Hepatocyte (in vitro differentiated cells): ENCODE data around the gene TPRG1L. TPM values are rescaled to one million over a fixed set of nuclear protein-coding genes. Genes with fewer than 3 reads are reported as not detected.

Source experiments
- DNase-seq: peaks from one replicate; pipeline ENCODE4 v3.0.0-alpha.2; 2016; ENCODE audit warnings: low spot score
- H2AFZ ChIP-seq: fragments of 200-600 bp; sonication (generic); 2 replicates; pipeline ENCODE4 v1.6.0; 2016; ENCODE audit warnings: antibody characterized with exemption, mild to moderate bottlenecking
- H3K27ac ChIP-seq: fragments of 200-600 bp; sonication (generic); 2 replicates; pipeline ENCODE4 v1.5.1; 2016; ENCODE audit warnings: mild to moderate bottlenecking
- H3K27me3 ChIP-seq: fragments of 200-600 bp; sonication (generic); 2 replicates; pipeline ENCODE4 v1.6.1; 2016
- H3K36me3 ChIP-seq: fragments of 200-600 bp; sonication (generic); replicated peaks from 2 replicates; pipeline ENCODE4 v1.5.1; 2016; ENCODE audit warnings: low read depth; ENCODE audit not compliant: insufficient read depth
- H3K4me1 ChIP-seq: fragments of 200-600 bp; sonication (generic); 2 replicates; pipeline ENCODE4 v1.5.1; 2016; ENCODE audit warnings: mild to moderate bottlenecking, moderate library complexity; ENCODE audit not compliant: insufficient read depth
- H3K4me2 ChIP-seq: fragments of 200-600 bp; sonication (generic); 2 replicates; pipeline ENCODE4 v1.6.0; 2016
- H3K4me3 ChIP-seq: fragments of 200-600 bp; sonication (generic); 2 replicates; pipeline ENCODE4 v1.5.1; 2016; ENCODE audit warnings: mild to moderate bottlenecking
- H3K79me2 ChIP-seq: fragments of 200-600 bp; sonication (generic); 2 replicates; pipeline ENCODE4 v1.6.0; 2017; ENCODE audit warnings: mild to moderate bottlenecking
- H3K9me2 ChIP-seq: fragments of 200-600 bp; sonication (generic); replicated peaks from 2 replicates; pipeline ENCODE4 v1.6.0; 2017; ENCODE audit warnings: mild to moderate bottlenecking; ENCODE audit not compliant: insufficient read depth
- H3K9me3 ChIP-seq: fragments of 200-600 bp; sonication (generic); 2 replicates; pipeline ENCODE4 v1.5.1; 2016; ENCODE audit warnings: low read depth, mild to moderate bottlenecking
- H4K20me1 ChIP-seq: fragments of 200-600 bp; sonication (generic); 2 replicates; pipeline ENCODE4 v1.6.0; 2016; ENCODE audit warnings: mild to moderate bottlenecking; ENCODE audit not compliant: insufficient read depth, poor library complexity, severe bottlenecking
- CTCF ChIP-seq: fragments of 200-600 bp; sonication (generic); IDR thresholded peaks from 2 replicates; pipeline ENCODE4 v1.5.1; 2016; ENCODE audit warnings: antibody characterized with exemption, mild to moderate bottlenecking; ENCODE audit not compliant: poor library complexity
- EZH2 ChIP-seq: fragments of 200-600 bp; sonication (generic); IDR thresholded peaks from 2 replicates; pipeline ENCODE4 v1.6.1; 2016; ENCODE audit warnings: antibody characterized with exemption, mild to moderate bottlenecking, borderline replicate concordance
- EZH2phosphoT487 ChIP-seq: fragments of 200-600 bp; sonication (generic); IDR thresholded peaks from one replicate; pipeline ENCODE4 v1.6.1; 2018; ENCODE audit warnings: antibody characterized with exemption, mild to moderate bottlenecking, low read depth, moderate library complexity; ENCODE audit not compliant: unreplicated experiment, severe bottlenecking
- WGBS: methylation state at CpG from one replicate; pipeline ENCODE4 v1.1.6; 2016; ENCODE audit warnings: low lambda C conversion rate; ENCODE audit errors: missing lambda C conversion rate; 5-methylcytosine and 5-hydroxymethylcytosine counted together
- polyA plus RNA-seq: library from polyadenylated mRNA; unstranded; fragments of >200 nt; fragmentation: Nextera tagmentation; extraction: Ambion mirVana; gene quantifications from 2 replicates; pipeline ENCODE4 v1.2.1, GENCODE V29; 2016
- total RNA-seq: library from RNA; depleted of rRNA; stranded (reverse); fragments of >200 nt; gene quantifications from 2 replicates; pipeline ENCODE4 v1.2.3, GENCODE V29; 2014

TPRG1L gene
- total and polyA plus RNA-seq, 2 experiments from 2014 or later, result 57.9 to 74.1 TPM

GRCh38 chr1:3596663-3597598, 27.9 kb upstream of the TPRG1L start:
- Histone ChIP-seq H3K4me3 (no peak overlapping the region), H4K20me1 (no peaks in the 10 kb centered on the region), H3K27me3 (no peaks in the 10 kb centered on the region), H3K36me3 (no peaks in the 10 kb centered on the region), H3K4me1 (peaks cover 15% of the 10 kb centered on the region), H3K9me2 (no peaks in the 10 kb centered on the region), H3K27ac (no peak overlapping the region), H2AFZ (no peak overlapping the region), H3K9me3 (no peaks in the 10 kb centered on the region), H3K4me2 (no peak overlapping the region), H3K79me2 (no peaks in the 10 kb centered on the region)
- TF ChIP-seq EZH2phosphoT487 (no peak), EZH2 (no peak), CTCF (no peak)
- DNase-seq, result no peak
- 95% methylated on average over 26 of the region's 29 CpGs for WGBS

- no peaks in the 10 kb centered on the region for H3K9me2 ChIP-seq
- no peaks in the 10 kb centered on the region for H4K20me1 ChIP-seq
- H3K79me2 ChIP-seq, result no peaks in the 10 kb centered on the region
- no peaks in the 10 kb centered on the region for H3K27me3 ChIP-seq
- TF ChIP-seq EZH2, result no peak
- TF ChIP-seq EZH2phosphoT487, result no peak
- no peak for TF ChIP-seq CTCF
- H3K27ac ChIP-seq, result no peak overlapping the region
- no peak overlapping the region for H3K4me3 ChIP-seq
- no peaks in the 10 kb centered on the region for H3K9me3 ChIP-seq
- peaks cover 15% of the 10 kb centered on the region for H3K4me1 ChIP-seq
- DNase-seq, result no peak
- no peak overlapping the region for H3K4me2 ChIP-seq
- no peak overlapping the region for H2AFZ ChIP-seq
- 68% methylated on average over 11 of the region's 11 CpGs for WGBS
- no peaks in the 10 kb centered on the region for H3K36me3 ChIP-seq
These were observed 27.2 kb upstream of the TPRG1L start for GRCh38 chr1:3597599-3597964.

DNA sequence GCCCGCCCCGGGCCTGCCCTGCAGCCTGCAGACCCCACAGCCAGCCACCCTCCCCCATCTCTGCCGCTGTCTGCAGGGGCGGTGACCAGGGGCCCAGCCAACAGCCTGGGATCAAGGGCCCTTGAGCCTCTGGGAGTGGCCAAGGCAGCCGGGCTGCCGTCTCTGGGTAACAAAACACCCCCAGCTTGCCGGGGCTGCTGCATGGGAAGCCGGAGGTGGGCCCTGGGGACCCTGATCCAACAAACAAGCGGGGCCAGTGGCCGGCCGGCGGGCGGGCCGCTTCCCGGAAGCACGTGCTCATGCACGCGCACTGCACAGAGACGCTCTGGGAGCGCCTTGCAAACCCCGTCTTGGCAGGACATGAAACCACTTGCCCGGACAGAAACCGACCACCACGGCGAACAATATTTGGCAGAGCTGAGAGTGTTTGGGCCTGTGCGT, 26.7 kb upstream of the TPRG1L start:
- no peaks in the 10 kb centered on the region for H3K79me2 ChIP-seq
- peak overlapping the region; percentile 31 for H3K27ac ChIP-seq
- no peaks in the 10 kb centered on the region for H4K20me1 ChIP-seq
- H3K27me3 ChIP-seq, result no peaks in the 10 kb centered on the region
- H3K36me3 ChIP-seq, result no peaks in the 10 kb centered on the region
- no peaks in the 10 kb centered on the region for H3K9me3 ChIP-seq
- no peak overlapping the region for H3K4me3 ChIP-seq
- H3K9me2 ChIP-seq, result no peaks in the 10 kb centered on the region
- peaks cover 15% of the 10 kb centered on the region for H3K4me1 ChIP-seq
- TF ChIP-seq EZH2 (no peak), CTCF (no peak), EZH2phosphoT487 (no peak)
- no peak overlapping the region for H2AFZ ChIP-seq
- H3K4me2 ChIP-seq, result peak overlapping the region; percentile 44
- WGBS, result 53% methylated on average over 25 of the region's 26 CpGs
- peak; percentile 30 for DNase-seq
